Choroid plexus epithelial cell (primary cell): ENCODE results near the gene ATP2B1.

Experiments used
- DNase-seq: peaks from one replicate; pipeline ENCODE4 v3.0.0-alpha.2; 2010; ENCODE audit warnings: low read depth
- H3K4me3 ChIP-seq: 2 replicates; pipeline ENCODE4 v1.5.1; 2011; ENCODE audit warnings: low read depth, mild to moderate bottlenecking, control low read depth, low read length, moderate library complexity
- CTCF ChIP-seq: conservative IDR thresholded peaks from 2 replicates; pipeline ENCODE4 v1.5.1; 2011; ENCODE audit warnings: low read depth, mild to moderate bottlenecking, control low read depth, inconsistent platforms, low read length, moderate library complexity

Gene ATP2B1

GRCh38 chr12:89618113-89618862 lies 90.3 kb downstream of the ATP2B1 start:
- TF ChIP-seq CTCF, result peak; percentile 10
- DNase-seq, result peak; percentile 22

GRCh38 chr12:89610366-89610765 lies 98.3 kb downstream of the ATP2B1 start:
- no peak for TF ChIP-seq CTCF
- no peak for DNase-seq

More at GRCh38 chr12:89618113-89618862, 90.3 kb downstream of the ATP2B1 start:
- no peak overlapping the region for H3K4me3 ChIP-seq

GRCh38 chr12:89603678-89604077 lies 105.0 kb downstream of the ATP2B1 start:
- no peak for TF ChIP-seq CTCF
- no peak overlapping the region for H3K4me3 ChIP-seq
- no peak for DNase-seq

More at GRCh38 chr12:89610366-89610765, 98.3 kb downstream of the ATP2B1 start:
- H3K4me3 ChIP-seq, result no peak overlapping the region

GRCh38 chr12:89597770-89598169 lies 110.9 kb downstream of the ATP2B1 start:
- no peak for DNase-seq
- no peak overlapping the region for H3K4me3 ChIP-seq
- no peak for TF ChIP-seq CTCF

GRCh38 chr12:89597210-89597609 lies 111.4 kb downstream of the ATP2B1 start:
- DNase-seq, result no peak
- H3K4me3 ChIP-seq, result no peak overlapping the region
- no peak for TF ChIP-seq CTCF

GRCh38 chr12:89593873-89594272 lies 114.8 kb downstream of the ATP2B1 start:
- H3K4me3 ChIP-seq, result no peak overlapping the region
- DNase-seq, result no peak
- TF ChIP-seq CTCF, result no peak

- H3K4me3 ChIP-seq, result no peak overlapping the region
- TF ChIP-seq CTCF, result no peak
- no peak for DNase-seq
Observed at GRCh38 chr12:89593233-89593632, 115.4 kb downstream of the ATP2B1 start.
